Fibroblast of the conjunctiva (primary cell): Measurements from ENCODE around the gene CCDC88C.

Experiments
- DNase-seq: peaks from one replicate; pipeline ENCODE4 v3.0.0-alpha.2; 2010; ENCODE audit warnings: low read depth

Gene CCDC88C

DNA sequence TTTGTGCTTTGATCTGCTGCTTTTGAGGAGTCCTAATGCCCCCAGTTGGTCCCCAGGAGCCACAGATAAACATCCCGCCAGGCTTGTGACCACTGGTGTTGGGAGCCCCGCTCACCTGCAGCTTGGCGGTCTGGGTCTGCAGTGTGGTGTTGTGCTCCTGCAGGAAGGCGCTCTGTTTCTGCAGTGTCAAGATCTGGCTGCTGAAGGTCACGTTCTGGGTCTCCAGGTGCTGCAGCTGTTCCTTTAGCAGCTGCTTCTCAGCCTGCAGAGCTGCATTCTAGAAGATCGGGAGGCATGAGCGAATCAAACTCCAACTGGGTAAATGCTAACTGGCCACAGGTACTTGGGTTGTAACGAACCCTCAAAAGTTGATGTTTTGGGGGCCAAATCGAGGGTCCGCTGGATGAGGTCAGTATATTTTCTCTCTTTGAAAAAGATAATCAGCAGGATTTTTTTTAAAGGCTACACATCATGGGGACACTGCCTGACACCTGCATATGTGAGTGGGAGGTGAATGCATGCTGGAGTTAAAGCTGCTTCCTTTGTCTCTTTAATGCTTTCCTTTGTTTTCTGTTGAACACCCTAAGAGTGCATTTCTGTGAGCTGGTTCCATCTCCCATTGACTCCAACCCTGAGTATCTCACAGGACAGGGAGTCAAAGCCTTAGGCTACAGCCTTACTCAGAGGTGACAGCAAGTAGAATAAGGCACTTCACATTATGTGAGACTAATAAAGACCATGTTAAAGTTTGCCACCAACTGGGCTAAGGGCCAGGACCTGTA is 111.8 kb downstream of the CCDC88C start:
- DNase-seq = no peak

DNA sequence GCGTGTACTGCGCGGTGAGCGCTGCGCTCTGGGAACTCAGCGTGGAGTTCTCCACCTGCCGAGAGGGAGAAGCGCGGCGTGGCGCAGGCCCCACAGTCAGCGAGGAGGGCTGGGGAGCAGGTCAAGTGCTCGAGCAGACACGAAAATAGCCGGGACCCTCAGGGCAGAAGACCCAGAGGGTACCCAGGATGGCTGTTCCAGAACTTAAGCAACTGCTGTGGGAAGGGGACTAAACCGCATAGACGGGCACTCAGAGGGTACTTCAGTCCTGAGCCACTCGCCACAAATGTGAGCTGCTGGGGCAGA is 113.7 kb downstream of the CCDC88C start:
- DNase-seq = no peak

DNA sequence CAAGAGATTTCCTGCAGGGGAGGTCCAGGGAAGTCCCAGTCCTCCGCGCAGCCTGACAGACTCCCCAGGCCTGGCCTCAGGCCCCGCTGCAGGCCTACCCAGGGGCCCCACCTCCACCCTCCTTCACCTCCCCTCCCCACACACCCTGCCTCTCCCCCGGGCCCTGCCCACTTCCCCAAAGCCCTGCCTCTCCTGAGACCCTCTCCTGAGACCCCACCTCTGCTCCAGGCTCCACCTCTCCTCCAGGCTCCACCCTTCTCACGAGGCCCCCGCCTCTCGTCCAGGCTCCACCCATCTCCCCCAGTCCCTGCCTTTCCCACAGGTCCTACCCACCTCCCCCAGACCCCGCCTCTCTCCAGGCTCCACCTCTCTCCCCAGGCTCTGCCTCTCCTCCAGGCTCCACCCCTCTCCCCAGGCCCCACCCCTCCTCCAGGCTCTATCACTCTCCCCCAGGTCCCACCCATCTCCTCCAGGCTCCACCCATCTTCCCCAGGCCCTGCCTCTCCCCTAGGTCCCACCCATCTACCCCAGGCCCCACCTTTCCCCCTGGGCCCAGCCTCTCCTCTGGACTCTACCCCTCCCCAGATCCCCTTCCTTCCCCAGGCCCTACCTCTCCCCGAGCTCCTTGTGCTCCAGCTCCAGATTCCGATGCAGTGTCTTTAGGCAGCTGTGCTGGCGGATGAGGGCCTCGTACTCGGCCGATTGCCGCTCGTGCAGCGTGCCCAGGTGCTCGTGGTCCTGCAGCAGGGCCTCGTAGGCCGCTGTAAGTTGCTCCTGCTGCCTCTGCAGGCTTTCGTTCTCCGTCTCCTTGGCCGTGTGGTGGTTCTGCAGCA is 114.3 kb downstream of the CCDC88C start:
- no peak for DNase-seq

DNA sequence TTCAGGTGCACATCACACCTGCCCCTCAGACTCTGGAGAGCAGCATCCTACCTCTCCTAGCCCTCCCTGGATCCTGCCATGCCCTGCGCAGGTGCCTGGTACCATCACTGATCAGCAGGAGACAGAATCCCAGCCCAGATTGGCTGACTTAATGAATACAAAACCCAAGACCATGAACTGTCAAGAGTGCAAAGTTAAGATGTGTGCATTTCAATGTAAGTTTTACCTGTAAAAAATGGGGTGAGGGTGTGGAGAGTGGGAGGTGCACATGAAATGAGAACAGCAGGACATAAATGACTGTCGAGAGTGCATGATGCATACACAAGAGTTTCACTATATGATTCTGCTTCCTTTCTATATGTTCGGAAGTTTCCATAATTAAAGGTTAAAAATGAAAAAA is 115.2 kb downstream of the CCDC88C start:
- no peak for DNase-seq

DNA sequence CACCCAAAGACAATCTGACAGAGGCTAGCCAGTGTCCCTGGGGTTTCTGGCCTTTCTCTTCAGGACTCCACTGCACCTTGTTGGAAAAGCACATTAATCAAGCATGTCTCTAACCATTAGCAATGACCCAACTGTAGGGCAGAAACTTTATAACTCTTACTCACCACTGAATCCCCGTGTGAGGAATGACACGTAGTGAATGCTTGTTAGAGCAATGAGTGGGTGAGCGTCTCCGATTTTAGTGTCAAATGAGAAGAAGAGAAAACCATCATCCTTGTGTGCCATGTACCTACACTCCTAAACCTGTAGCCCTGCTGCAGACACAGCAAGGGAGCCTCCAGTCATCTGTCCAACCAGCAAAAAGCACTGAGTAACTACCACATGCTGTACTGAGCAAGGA is 116.7 kb downstream of the CCDC88C start:
- no peak for DNase-seq

DNA sequence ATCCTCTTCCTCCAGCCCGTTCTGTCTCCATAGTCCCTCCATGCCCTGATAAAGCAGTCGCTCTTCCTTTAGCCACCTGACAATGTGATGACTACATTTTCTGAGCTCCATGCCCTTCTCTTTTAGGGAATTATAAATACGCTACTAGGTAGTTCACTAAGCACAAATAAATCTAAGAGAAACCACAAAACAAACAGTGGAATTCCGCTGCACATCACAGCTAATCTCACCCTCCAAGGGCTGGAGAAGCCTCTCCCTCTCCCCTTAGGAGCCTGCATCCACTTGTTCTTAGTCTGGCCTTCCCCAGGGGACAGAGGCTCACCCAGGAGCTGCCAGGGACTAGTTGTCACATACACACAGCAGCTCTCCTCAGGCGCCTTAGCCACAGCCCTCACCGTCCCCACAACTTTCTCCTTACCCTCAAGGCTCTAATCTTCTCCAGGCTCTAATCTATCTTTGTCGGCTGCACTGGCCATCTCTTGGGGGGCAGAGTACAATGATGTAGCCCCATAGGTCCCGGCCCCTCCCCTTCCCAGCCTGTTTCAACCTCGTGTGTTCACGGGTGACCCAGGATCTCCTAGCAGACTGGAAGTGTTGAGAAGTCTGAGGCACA is 117.2 kb downstream of the CCDC88C start:
- DNase-seq = no peak

DNA sequence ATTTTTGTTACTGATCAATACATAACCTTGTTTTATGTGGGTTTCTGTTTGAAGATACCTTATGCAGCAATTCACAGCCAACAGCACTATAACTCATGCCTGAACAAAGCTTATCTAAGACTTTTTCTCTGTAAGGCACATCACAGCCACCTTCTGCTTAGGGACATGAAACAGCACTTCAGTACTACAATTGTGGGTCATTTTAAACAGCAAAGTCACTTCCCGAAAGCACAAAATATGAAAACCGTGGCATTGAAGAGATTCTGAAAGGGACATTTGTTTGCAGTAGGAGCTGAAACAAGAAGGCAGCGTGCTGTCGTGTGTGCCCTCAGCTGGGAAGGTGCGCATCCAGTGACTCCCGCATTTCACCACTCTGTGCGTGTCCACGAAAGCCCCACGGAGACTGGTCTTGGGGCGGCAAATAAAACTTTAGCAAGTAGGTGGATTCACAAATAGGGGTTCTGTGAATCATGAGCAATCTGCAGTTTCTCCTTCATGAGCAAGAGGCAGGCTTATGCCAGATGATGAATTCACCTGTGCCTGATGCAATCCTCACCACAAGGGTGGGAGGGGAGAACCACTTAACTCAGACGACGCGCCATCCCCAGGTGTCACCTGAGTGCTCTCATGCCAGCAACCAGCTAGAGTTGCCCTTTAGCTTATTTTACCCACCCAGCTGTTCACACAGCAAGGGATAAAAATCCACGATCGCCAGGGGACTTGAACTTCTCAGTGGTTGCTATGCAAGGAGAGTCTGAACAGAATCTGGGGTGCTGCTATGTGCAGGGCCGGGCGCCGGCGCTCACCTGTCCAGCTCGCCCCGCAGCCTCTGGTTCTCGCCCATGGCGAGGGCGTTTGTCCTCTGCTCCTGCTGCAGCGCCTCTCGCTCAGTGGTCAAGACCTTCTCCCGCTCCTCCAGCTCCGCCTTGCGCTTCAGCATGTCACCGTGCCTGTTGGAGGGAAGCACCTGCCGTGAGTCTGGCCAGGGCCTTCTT is 118.2 kb downstream of the CCDC88C start:
- no peak for DNase-seq

DNA sequence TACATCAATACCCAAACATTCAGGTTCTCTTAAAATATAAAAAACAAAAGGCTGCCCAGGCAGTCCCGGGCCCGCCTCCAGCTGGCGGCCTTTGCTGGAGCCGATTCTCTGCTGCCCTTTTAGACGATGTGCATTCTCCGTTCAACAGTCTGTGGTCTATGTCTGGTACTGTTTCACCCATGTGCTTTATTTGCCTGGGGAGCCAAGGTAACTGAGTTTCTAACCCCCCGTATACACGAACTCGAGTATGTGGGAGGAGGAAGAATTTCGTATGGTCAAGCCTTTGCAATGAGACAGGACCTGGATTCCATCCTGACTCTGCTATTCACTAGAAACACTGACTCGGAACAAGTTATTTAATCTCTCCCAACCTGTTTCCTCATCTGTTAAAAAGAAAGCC is 119.0 kb downstream of the CCDC88C start:
- DNase-seq = no peak

DNA sequence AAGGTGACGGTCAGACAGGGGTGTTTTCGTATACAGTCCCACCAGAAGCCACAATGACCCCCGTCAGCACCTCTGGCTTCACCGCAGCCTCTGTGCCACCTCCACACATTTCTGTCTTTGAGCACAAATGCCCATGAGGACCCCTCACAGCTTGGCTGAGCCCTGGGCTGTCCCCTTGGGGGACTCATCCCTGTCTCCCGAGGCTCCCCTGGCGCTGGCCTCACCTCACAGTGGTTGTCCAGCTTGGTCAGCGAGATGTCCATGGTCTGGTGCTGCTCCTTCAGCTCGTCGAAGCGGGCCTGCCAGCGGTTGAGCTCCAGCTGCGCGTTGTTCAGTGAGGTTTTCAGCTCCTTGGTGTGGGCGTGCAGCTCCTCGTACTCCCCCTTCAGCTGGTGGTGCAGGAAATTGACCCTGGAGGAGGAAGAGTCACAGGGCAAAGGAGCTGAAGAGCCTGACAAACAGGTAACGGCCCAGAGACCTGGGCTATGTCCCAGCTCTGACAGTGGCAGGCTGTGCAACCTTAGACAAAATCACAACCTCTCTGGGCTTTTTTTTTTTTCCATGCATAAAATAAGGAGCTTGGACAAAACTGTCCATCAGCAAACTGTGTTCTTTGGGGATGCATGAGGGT is 120.4 kb downstream of the CCDC88C start:
- DNase-seq = no peak

DNA sequence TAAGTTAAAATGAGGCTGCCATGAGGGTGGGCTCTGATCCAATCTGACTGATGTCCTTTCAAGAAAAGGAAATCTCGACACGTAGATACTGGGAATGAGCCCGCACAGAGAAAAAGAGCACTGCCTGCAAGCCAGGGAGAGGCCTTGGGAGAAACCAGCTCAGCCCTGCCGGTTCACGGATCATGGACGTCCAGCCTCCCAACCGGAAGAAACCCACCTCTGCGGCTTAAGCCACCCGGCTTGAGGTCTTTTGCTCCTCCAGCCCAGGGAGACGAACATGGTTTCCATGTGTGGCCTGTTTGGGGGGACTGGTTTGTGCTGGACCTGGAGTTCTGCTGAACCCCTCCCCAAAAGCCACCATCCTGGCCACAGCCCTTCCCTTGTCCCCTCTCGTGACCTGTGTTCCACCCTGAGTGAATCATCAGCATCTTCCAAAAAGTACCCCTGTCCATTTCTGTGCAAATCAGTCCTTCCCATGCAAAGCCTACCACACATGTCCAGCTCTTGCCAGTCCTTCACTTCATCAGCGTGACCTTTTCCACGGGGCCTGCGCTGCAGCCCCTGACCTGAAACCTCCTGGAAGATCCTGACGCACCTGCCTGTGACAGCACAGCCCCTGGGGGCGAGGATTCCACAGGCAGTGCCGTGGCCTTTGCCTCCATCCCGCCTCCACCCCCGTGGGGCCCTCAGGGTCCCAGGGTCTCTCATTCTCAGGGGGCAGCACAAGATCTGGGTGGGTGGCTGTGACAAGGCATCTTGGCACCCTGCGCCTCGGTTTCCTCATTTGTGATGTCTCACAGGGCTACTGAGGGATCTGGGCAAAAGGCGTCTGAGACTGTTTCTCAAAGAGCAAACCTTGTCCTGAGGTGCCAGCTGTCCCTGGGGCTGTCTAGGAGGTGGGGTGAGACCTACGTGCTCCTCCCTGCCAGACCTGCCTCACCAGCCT is 121.5 kb downstream of the CCDC88C start:
- DNase-seq = no peak

DNA sequence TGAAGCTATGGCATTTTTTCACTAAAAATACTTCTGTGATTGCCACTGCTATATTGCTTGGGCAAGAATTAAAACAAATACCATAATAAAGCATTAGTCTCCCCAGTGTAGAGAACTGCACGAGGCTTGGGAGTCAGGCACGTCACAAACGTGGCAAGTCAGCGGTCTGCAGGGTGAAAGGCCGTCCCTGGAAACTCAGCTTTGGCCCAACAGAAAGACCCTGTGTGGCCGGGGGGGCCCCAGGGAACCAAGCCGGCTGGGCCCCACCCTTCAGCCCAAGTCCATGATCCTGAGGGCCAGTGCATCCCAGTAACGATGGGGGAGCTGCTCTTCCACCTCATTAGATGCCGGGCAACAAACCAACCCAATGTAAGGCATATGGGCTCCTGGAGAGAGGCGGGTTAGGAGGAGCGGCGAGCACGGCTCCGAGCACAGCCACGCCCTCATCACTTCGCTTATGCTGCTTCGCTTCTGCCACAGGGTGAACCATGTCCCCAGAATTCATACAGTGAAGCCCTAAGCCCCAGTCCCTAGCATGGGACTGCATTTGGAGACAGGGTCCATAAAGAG is 122.3 kb downstream of the CCDC88C start:
- no peak for DNase-seq

DNA sequence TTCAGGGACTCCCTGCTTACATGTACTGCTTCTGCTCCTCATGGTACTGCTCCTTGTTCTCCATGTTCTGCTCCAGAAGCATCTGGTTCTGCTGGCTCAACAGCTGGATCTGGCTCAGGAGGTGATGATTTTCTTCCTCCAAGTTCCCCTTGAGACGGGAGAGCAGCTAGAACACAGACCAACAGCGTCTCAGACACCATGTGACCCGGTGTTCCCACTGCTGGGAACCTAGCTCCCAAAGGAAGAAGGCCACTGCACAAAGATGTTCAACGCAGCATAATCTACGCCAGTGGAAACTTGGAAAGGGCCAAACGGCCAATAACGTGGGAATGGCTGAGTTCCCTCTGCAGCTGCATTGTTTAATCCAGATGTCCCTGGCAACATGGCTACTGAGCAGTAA is 123.5 kb downstream of the CCDC88C start:
- DNase-seq = no peak

DNA sequence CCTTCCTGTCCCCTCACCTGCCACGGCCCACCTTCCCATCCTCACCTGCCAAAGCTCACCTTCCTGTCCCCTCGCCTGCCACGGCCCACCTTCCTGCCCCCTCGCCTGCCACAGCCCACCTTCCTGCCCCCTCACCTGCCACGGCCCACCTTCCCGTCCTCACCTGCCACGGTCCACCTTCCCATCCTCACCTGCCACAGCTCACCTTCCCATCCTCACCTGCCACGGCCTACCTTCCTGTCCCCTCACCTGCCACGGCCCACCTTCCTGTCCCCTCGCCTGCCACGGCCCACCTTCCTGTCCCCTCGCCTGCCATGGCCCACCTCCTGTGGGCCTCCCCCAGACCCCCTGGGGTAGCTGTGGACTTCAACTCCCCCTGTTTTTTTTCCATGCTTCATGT is 124.3 kb downstream of the CCDC88C start:
- no peak for DNase-seq

DNA sequence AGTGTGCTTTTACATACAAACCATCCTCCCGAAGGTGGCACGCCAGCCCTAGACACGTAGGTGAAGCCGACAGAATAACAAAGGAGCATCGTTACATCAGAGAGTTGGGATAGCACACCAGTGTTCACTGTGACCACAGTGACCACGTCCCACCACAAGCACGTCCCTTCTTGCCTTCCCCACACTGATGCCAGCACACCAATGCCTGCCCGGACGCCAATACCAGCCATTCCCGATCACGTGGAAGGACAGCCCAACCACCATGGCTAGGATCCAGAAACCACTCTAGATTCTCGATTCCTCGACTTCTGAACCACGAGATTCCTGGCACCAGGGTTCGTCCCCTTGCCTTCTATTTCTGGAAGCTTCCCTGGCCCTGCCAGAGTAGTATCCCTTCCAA is 125.1 kb downstream of the CCDC88C start:
- no peak for DNase-seq

DNA sequence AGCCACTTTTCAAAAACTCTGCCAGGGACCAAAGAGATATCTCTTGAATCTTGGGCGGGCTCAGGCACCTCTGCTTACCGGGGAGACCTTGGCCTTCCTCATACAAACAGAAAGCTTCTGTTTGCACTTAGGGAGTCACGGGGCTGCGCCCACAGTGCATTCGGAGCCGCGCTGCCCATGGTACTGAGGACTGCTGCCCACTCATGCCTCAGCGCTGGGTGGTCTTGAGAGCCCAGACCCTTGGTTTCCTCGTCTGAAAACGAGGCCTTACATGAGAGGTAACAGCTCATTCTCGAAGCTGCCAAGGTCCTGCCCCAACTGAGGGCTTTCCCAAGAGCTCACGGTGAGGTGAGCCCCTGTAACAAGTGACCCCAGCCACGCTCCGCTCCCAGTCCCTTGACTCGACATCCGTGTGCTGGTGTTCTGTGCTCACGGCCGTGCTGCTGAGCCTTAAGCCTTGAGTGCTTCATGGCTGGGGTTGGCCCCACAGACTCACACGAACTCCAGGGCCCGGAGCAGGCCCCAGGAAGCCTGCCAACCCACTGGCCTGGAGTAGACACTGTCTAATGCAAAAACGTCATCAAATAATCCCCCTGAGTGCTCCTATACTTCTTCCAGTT is 125.7 kb downstream of the CCDC88C start:
- DNase-seq = no peak

DNA sequence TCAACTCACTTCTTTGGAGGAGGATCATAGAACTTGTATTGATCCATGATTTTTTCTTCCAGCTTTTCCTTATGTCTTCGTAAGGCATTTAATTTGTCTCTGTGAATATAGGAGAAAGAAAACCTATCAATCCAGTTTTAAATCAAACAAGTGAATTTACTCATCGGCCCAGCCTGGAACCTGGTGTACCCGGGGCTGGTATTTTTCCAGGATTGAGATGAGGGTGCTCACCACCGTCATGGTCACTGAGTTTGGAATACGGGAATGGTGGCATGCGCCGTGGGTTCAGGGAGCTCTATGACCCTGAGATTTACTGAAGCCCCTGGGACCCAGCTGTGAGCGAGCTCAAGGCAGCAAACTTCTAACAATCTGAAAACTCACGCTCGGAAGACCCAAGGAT is 126.6 kb downstream of the CCDC88C start:
- no peak for DNase-seq

DNA sequence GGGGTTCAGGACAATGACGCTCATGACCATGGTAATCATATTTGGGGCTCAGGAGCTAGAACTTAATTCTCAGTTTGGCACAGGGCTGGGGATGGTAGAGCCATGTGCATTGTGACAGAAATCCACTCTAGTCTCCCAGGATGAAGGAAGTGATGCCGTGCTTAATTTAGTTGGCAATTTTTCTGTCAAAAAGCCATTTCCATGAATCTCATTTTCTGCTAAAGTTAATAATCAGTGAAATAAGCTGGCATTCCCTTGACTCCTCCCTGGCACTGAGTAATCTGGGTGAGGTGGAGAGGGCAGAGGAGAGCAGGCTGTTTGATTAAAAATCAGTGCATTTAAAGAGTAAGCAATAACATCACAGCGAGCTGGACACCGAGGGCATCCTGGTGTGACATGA is 128.2 kb downstream of the CCDC88C start:
- DNase-seq = no peak

DNA sequence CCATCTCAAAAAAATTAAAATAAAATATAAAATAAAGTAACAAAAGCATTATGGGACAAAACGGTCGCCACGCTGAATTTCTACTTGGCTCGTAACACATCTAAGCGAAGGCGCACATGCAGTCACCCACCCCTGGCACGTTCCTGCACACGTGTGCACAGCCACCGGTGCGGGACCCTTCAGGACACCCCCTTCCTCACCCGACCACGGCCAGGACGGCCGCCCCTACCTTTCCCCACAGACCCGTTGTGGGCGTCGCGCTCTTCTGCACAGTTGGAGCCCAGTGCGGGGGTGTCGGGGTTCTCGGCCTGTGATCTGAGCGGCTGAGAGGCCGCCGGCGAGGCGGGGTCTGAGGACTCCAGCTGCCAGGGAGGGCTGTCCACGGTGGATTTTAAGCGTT is 128.7 kb downstream of the CCDC88C start:
- DNase-seq = no peak

DNA sequence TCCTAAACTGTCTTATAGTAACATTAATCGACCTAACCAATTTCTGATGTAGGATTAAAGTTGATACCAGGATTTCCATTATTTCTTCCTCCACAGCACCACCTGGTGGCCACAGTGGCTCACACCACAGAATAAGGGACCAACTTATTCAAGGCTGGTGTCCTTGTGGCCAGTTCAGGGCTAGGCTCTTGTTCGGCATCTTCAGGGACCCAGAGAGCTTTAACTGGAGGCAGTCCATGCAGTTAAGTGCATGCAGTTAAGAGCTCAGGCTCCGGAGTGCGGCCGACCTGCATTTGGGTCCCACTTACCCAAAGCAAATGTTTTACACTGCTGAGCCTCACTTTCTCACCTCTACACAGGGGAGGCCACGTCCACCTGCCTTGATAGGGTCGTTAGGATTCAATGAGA is 131.1 kb downstream of the CCDC88C start:
- peak; percentile 41 for DNase-seq
